ENCODE measurements around the gene HM13.
"Not testable (repeated sequence)": the region's sequence is repeated elsewhere in the genome, so short reads cannot be mapped to it uniquely, and the experiment has no call there.

The HM13 gene

GRCh38 chr20:31502884-31503673, 11.2 kb upstream of the HM13 start:
- peak; percentile 85 for DNase-seq

- DNase-seq, result no peak
These were observed 8.3 kb upstream of the HM13 start for GRCh38 chr20:31505903-31506302.

GRCh38 chr20:31508517-31509244, 5.6 kb upstream of the HM13 start:
- no peak for DNase-seq

GRCh38 chr20:31515072-31515774, 981 bp downstream of the HM13 start:
- no peak for DNase-seq

GRCh38 chr20:31515775-31516107, 1.5 kb downstream of the HM13 start:
- peak; percentile 59 for DNase-seq

- no peak for DNase-seq
These were observed 1.9 kb downstream of the HM13 start for GRCh38 chr20:31516166-31516565.

GRCh38 chr20:31516651-31517050, 2.4 kb downstream of the HM13 start:
- DNase-seq, result peak; percentile 56

GRCh38 chr20:31517373-31517772, 3.1 kb downstream of the HM13 start:
- no peak for DNase-seq

GRCh38 chr20:31521267-31521666, 7.0 kb downstream of the HM13 start:
- DNase-seq, result not testable (repeated sequence)

- no peak for DNase-seq
These were observed 8.5 kb downstream of the HM13 start for GRCh38 chr20:31522731-31523130.

- no peak for DNase-seq
These were observed 9.4 kb downstream of the HM13 start for GRCh38 chr20:31523361-31524283.

- no peak for DNase-seq
These were observed 13.0 kb downstream of the HM13 start for GRCh38 chr20:31527266-31527665.

GRCh38 chr20:31535298-31535697, 21.1 kb downstream of the HM13 start:
- no peak for DNase-seq

- no peak for DNase-seq
These were observed 22.3 kb downstream of the HM13 start for GRCh38 chr20:31536575-31536974.

GRCh38 chr20:31537116-31537871, 23.1 kb downstream of the HM13 start:
- DNase-seq, result no peak

GRCh38 chr20:31537890-31538289, 23.6 kb downstream of the HM13 start:
- no peak for DNase-seq

- DNase-seq, result no peak
These were observed 24.1 kb downstream of the HM13 start for GRCh38 chr20:31538326-31538725.

GRCh38 chr20:31539636-31540035, 25.4 kb downstream of the HM13 start:
- not testable (repeated sequence) for DNase-seq

GRCh38 chr20:31540406-31540805, 26.2 kb downstream of the HM13 start:
- DNase-seq, result no peak

- peak; percentile 37 for DNase-seq
These were observed 28.1 kb downstream of the HM13 start for GRCh38 chr20:31542201-31542842.

GRCh38 chr20:31542963-31543362, 28.7 kb downstream of the HM13 start:
- no peak for DNase-seq

Measured in activated CD4-positive, alpha-beta T cell treated with anti-CD3 and anti-CD28 coated beads, Interleukin-10, Interleukin-2, amounts not matched to agents 100 ng/mL and 50 ng/mL, durations not matched to agents 16 hours and 8 hours (primary cell).